Ureter (tissue), 1 donor: Measurements from ENCODE around the gene ALOX15. TPM values are rescaled to one million over a fixed set of nuclear protein-coding genes. Genes with fewer than 3 reads are reported as not detected.

Source experiments
- total RNA-seq: library from RNA; stranded (reverse); gene quantifications from one replicate; pipeline ENCODE4 v1.2.4, GENCODE V29; 2023
- donor health status: DM: yes; HTN: yes; CAD: no.

ALOX15 gene
- total RNA-seq, 1 donor from 2014 or later, result 1.2 TPM

Other genes with a start within 250 kb of the ALOX15 start
- gene SPNS3, start 207.7 kb downstream of the ALOX15 start, total RNA-seq, result 0.26 TPM
- 30.0 TPM for gene SPNS2, start 142.8 kb downstream of the ALOX15 start, total RNA-seq
- gene MYBBP1A, start 86.3 kb downstream of the ALOX15 start, total RNA-seq, result 110 TPM
- 83.6 TPM for gene GGT6, start 81.1 kb downstream of the ALOX15 start, total RNA-seq
- gene SMTNL2, start 57.1 kb downstream of the ALOX15 start, total RNA-seq, result 2.0 TPM
- 56.9 TPM for gene PELP1, start 62.5 kb upstream of the ALOX15 start, total RNA-seq
- 40.8 TPM for gene ARRB2, start 69.0 kb upstream of the ALOX15 start, total RNA-seq
- gene MED11, start 89.8 kb upstream of the ALOX15 start, total RNA-seq, result 19.5 TPM
- gene ZMYND15, start 98.2 kb upstream of the ALOX15 start, total RNA-seq, result 1.7 TPM
- 26.8 TPM for gene CXCL16, start 98.2 kb upstream of the ALOX15 start, total RNA-seq
- not detected for gene TM4SF5, start 130.2 kb upstream of the ALOX15 start, total RNA-seq
- gene VMO1, start 144.7 kb upstream of the ALOX15 start, total RNA-seq, result 0.89 TPM
- gene GLTPD2, start 147.3 kb upstream of the ALOX15 start, total RNA-seq, result not detected
- 97.9 TPM for gene PSMB6, start 154.5 kb upstream of the ALOX15 start, total RNA-seq
- gene PLD2, start 165.5 kb upstream of the ALOX15 start, total RNA-seq, result 59.1 TPM
- 119 TPM for gene MINK1, start 191.7 kb upstream of the ALOX15 start, total RNA-seq